ENCODE measurements around the gene SLC25A1. TPM values are rescaled to one million over a fixed set of nuclear protein-coding genes. Genes with fewer than 3 reads are reported as not detected.
A peak's percentile ranks its signal among the peaks of the same experiment; 100 is the strongest.

SLC25A1 gene
- total RNA-seq (62.6 TPM), polyA plus RNA-seq (ENCODE audit: insufficient read depth, low read depth, low replicate concordance) (128 TPM)
- long read RNA-seq, donor 1, transcript SLC25A1-201 (9 exons, 1,648 nt): major isoform, 23 of 28 reads
- long read RNA-seq, donor 1, transcript SLC25A1-202 (9 exons, 1,514 nt): minor isoform, 5 of 28 reads
- long read RNA-seq, donor 1, partial matches to known transcripts: 0 of 28 reads
- long read RNA-seq, donor 1, other reads (novel, unspliced or antisense): 0 of 28 reads
- long read RNA-seq, donor 2, transcript SLC25A1-201 (9 exons, 1,648 nt): major isoform, 24 of 27 reads
- long read RNA-seq, donor 2, partial matches to known transcripts: 0 of 27 reads
- long read RNA-seq, donor 2, other reads (novel, unspliced or antisense): 0 of 27 reads
- long read RNA-seq, donor 3, transcript SLC25A1-201 (9 exons, 1,648 nt): major isoform, 32 of 47 reads
- long read RNA-seq, donor 3, transcript SLC25A1-202 (9 exons, 1,514 nt): minor isoform, 6 of 47 reads
- long read RNA-seq, donor 3, partial matches to known transcripts: 9 of 47 reads
- long read RNA-seq, donor 3, other reads (novel, unspliced or antisense): 0 of 47 reads
- long read RNA-seq, donor 4, transcript SLC25A1-201 (9 exons, 1,648 nt): major isoform, 34 of 42 reads
- long read RNA-seq, donor 4, partial matches to known transcripts: 6 of 42 reads
- long read RNA-seq, donor 4, other reads (novel, unspliced or antisense): 0 of 42 reads
- long read RNA-seq, donor 5, partial matches to known transcripts: 0 of 2 reads
- long read RNA-seq, donor 5, other reads (novel, unspliced or antisense): 0 of 2 reads
- long read RNA-seq, donor 6, transcript SLC25A1-201 (9 exons, 1,648 nt): major isoform, 33 of 45 reads
- long read RNA-seq, donor 6, partial matches to known transcripts: 10 of 45 reads
- long read RNA-seq, donor 6, other reads (novel, unspliced or antisense): 0 of 45 reads
- long read RNA-seq, donor 7, transcript SLC25A1-202 (9 exons, 1,514 nt): minor isoform, 6 of 100 reads
- long read RNA-seq, donor 7, transcript SLC25A1-201 (9 exons, 1,648 nt): major isoform, 63 of 100 reads
- long read RNA-seq, donor 7, partial matches to known transcripts: 14 of 100 reads
- long read RNA-seq, donor 7, other reads (novel, unspliced or antisense): 16 of 100 reads
- long read RNA-seq, donor 8, transcript SLC25A1-201 (9 exons, 1,648 nt): major isoform, 31 of 32 reads
- long read RNA-seq, donor 8, partial matches to known transcripts: 0 of 32 reads
- long read RNA-seq, donor 8, other reads (novel, unspliced or antisense): 0 of 32 reads
- long read RNA-seq, donor 9, transcript SLC25A1-201 (9 exons, 1,648 nt): major isoform, 19 of 22 reads
- long read RNA-seq, donor 9, partial matches to known transcripts: 0 of 22 reads
- long read RNA-seq, donor 9, other reads (novel, unspliced or antisense): 0 of 22 reads
- long read RNA-seq, donor 10, transcript SLC25A1-201 (9 exons, 1,648 nt): major isoform, 22 of 33 reads
- long read RNA-seq, donor 10, partial matches to known transcripts: 7 of 33 reads
- long read RNA-seq, donor 10, other reads (novel, unspliced or antisense): 0 of 33 reads

- Histone ChIP-seq H3K9ac (ENCODE audit: low read length in 3 of 3) (peak within 1 kb of the TSS in 2 of 3 donors; percentile 59 to 62), H3K9me3 (ENCODE audit: control insufficient read depth in 2 of 3, insufficient read depth in 1 of 3, low read length in 3 of 3) (no peaks in the 10 kb centered on the region), H3K4me1 (ENCODE audit: control insufficient read depth in 2 of 3, insufficient read depth in 2 of 3, low read depth in 1 of 3, low read length in 3 of 3) (peaks cover 0 to 35% (median 11%) of the 10 kb centered on the region in 3 donors), H3K27me3 (ENCODE audit: control insufficient read depth, insufficient read depth, low read length) (no peaks in the 10 kb centered on the region), H3K4me3 (ENCODE audit: low read length in 3 of 3) (peak within 1 kb of the TSS; percentile 34 to 73 (median 49)), H3K36me3 (ENCODE audit: control insufficient read depth in 2 of 3, insufficient read depth in 3 of 3, low read length in 3 of 3) (no peaks in the 10 kb centered on the region), H3K27ac (ENCODE audit: low read depth in 2 of 2, low read length in 2 of 2) (peak within 1 kb of the TSS; percentile 81 to 82)
- TF ChIP-seq CTCF (IDR thresholded peaks at IDR 0.05; ENCODE audit: borderline replicate concordance, extremely low read depth, insufficient read depth): no peak
- no peak for FAIRE-seq
- intact Hi-C loops (cut with DNase I): no loop called here
- peak; percentile 88 to 96 (median 94) for DNase-seq
Measured at GRCh38 chr22:19178657-19179496, at the start of gene SLC25A1. SLC25A1 (minus strand) TSS chr22:19178736; CDS start chr22:19178673, 63 bp downstream.

- TF ChIP-seq CTCF (IDR thresholded peaks at IDR 0.05; ENCODE audit: borderline replicate concordance, extremely low read depth, insufficient read depth): no peak
- Histone ChIP-seq H3K4me3 (ENCODE audit: low read length in 3 of 3) (no peak overlapping the region), H3K27me3 (ENCODE audit: control insufficient read depth, insufficient read depth, low read length) (no peaks in the 10 kb centered on the region), H3K27ac (ENCODE audit: low read depth in 2 of 2, low read length in 2 of 2) (no peak overlapping the region), H3K36me3 (ENCODE audit: control insufficient read depth in 2 of 3, insufficient read depth in 3 of 3, low read length in 3 of 3) (peaks cover 0 to 13% (median 4%) of the 10 kb centered on the region in 3 donors), H3K4me1 (ENCODE audit: control insufficient read depth in 2 of 3, insufficient read depth in 2 of 3, low read depth in 1 of 3, low read length in 3 of 3) (no peaks in the 10 kb centered on the region), H3K9me3 (ENCODE audit: control insufficient read depth in 2 of 3, insufficient read depth in 1 of 3, low read length in 3 of 3) (no peaks in the 10 kb centered on the region), H3K9ac (ENCODE audit: low read length in 3 of 3) (no peak overlapping the region)
- intact Hi-C loops (cut with DNase I): no loop called here
- DNase-seq (no peak), FAIRE-seq (no peak)
Measured at GRCh38 chr22:19228179-19228578, 49.6 kb upstream of the SLC25A1 start.

- Histone ChIP-seq H3K36me3 (ENCODE audit: control insufficient read depth in 2 of 3, insufficient read depth in 3 of 3, low read length in 3 of 3) (peaks cover 0 to 19% (median 10%) of the 10 kb centered on the region in 3 donors), H3K9me3 (ENCODE audit: control insufficient read depth in 2 of 3, insufficient read depth in 1 of 3, low read length in 3 of 3) (no peaks in the 10 kb centered on the region), H3K4me3 (ENCODE audit: low read length in 3 of 3) (no peak overlapping the region), H3K4me1 (ENCODE audit: control insufficient read depth in 2 of 3, insufficient read depth in 2 of 3, low read depth in 1 of 3, low read length in 3 of 3) (no peaks in the 10 kb centered on the region), H3K27ac (ENCODE audit: low read depth in 2 of 2, low read length in 2 of 2) (no peak overlapping the region), H3K9ac (ENCODE audit: low read length in 3 of 3) (no peak overlapping the region), H3K27me3 (ENCODE audit: control insufficient read depth, insufficient read depth, low read length) (no peaks in the 10 kb centered on the region)
- FAIRE-seq: no peak
- intact Hi-C loops (cut with DNase I): no loop called here
- DNase-seq: no peak
- TF ChIP-seq CTCF (IDR thresholded peaks at IDR 0.05; ENCODE audit: borderline replicate concordance, extremely low read depth, insufficient read depth): no peak
Measured at GRCh38 chr22:19226428-19226827, 47.9 kb upstream of the SLC25A1 start.
